Osteoblast (primary cell): ENCODE measurements around the gene LSP1. TPM values are rescaled to one million over a fixed set of nuclear protein-coding genes. Genes with fewer than 3 reads are reported as not detected.

Experiments
- DNase-seq: peaks from one replicate; pipeline ENCODE4 v3.0.0; 2011; ENCODE audit warnings: low spot score, mixed read lengths; ENCODE audit not compliant: insufficient read length; ENCODE audit errors: missing footprints
- H2AFZ ChIP-seq: 2 replicates; pipeline ENCODE4 v1.6.0; 2011; ENCODE audit warnings: mild to moderate bottlenecking, low read length
- H3K27ac ChIP-seq: 2 replicates; pipeline ENCODE4 v1.5.1; 2011; ENCODE audit warnings: mild to moderate bottlenecking, low read depth, low read length, moderate library complexity
- H3K27me3 ChIP-seq: 2 replicates; pipeline ENCODE4 v1.6.0; 2012; ENCODE audit warnings: mild to moderate bottlenecking, control low read depth, inconsistent platforms, low read length, moderate library complexity; ENCODE audit not compliant: insufficient read depth
- H3K36me3 ChIP-seq: 2 replicates; pipeline ENCODE4 v1.5.1; 2011; ENCODE audit warnings: mild to moderate bottlenecking, low read length, control low read depth, moderate library complexity; ENCODE audit not compliant: insufficient read depth
- H3K4me1 ChIP-seq: 2 replicates; pipeline ENCODE4 v1.5.1; 2011; ENCODE audit warnings: mild to moderate bottlenecking, low read length, control low read depth, moderate library complexity; ENCODE audit not compliant: insufficient read depth
- H3K4me2 ChIP-seq: 2 replicates; pipeline ENCODE4 v1.6.0; 2011; ENCODE audit warnings: mild to moderate bottlenecking, low read length; ENCODE audit not compliant: insufficient read depth
- H3K4me3 ChIP-seq: fragments of 200-600 bp; sonication (generic); 3 replicates; pipeline ENCODE4 v1.5.1; 2012; ENCODE audit warnings: mild to moderate bottlenecking, low read length, inconsistent platforms; ENCODE audit not compliant: insufficient read depth
- H3K79me2 ChIP-seq: 2 replicates; pipeline ENCODE4 v1.6.0; 2012; ENCODE audit warnings: mild to moderate bottlenecking, low read length, control low read depth, inconsistent platforms; ENCODE audit not compliant: insufficient read depth
- H3K9me3 ChIP-seq: 2 replicates; pipeline ENCODE4 v1.5.1; 2011; ENCODE audit warnings: low read depth, low read length, control low read depth
- H4K20me1 ChIP-seq: 2 replicates; pipeline ENCODE4 v1.6.0; 2012; ENCODE audit warnings: mild to moderate bottlenecking, low read length, control low read depth; ENCODE audit not compliant: insufficient read depth
- total RNA-seq: library from RNA; depleted of rRNA; stranded (reverse); fragments of >200 nt; gene quantifications from 2 replicates; pipeline ENCODE4 v1.2.3, GENCODE V29; 2012
- TF ChIP-seq, protein P1 (sequence below): IDR thresholded peaks from 2 replicates; pipeline ENCODE4 v1.5.1; 2011; ENCODE audit warnings: mild to moderate bottlenecking, low read depth, low read length, moderate library complexity; ENCODE audit errors: extremely low read depth

The LSP1 gene
- total RNA-seq, 1 donor = 54.6 TPM

- no peak overlapping the region for H3K4me3 ChIP-seq
- TF ChIP-seq, protein P1, sequence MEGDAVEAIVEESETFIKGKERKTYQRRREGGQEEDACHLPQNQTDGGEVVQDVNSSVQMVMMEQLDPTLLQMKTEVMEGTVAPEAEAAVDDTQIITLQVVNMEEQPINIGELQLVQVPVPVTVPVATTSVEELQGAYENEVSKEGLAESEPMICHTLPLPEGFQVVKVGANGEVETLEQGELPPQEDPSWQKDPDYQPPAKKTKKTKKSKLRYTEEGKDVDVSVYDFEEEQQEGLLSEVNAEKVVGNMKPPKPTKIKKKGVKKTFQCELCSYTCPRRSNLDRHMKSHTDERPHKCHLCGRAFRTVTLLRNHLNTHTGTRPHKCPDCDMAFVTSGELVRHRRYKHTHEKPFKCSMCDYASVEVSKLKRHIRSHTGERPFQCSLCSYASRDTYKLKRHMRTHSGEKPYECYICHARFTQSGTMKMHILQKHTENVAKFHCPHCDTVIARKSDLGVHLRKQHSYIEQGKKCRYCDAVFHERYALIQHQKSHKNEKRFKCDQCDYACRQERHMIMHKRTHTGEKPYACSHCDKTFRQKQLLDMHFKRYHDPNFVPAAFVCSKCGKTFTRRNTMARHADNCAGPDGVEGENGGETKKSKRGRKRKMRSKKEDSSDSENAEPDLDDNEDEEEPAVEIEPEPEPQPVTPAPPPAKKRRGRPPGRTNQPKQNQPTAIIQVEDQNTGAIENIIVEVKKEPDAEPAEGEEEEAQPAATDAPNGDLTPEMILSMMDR = no peak
Observed at GRCh38 chr11:1879342-1879940, 26.6 kb downstream of the LSP1 start.

GRCh38 chr11:1879941-1880720 lies 27.2 kb downstream of the LSP1 start:
- peak; percentile 99 for DNase-seq
- no peak overlapping the region for H3K4me3 ChIP-seq
- H3K36me3 ChIP-seq = peaks cover 9% of the 10 kb centered on the region
- no peaks in the 10 kb centered on the region for H3K79me2 ChIP-seq
- H3K4me1 ChIP-seq = peaks cover 15% of the 10 kb centered on the region
- H2AFZ ChIP-seq = peak overlapping the region; percentile 91
- peak overlapping the region; percentile 91 for H3K27ac ChIP-seq
- no peaks in the 10 kb centered on the region for H4K20me1 ChIP-seq
- H3K9me3 ChIP-seq = no peaks in the 10 kb centered on the region
- no peak overlapping the region for H3K4me2 ChIP-seq
- TF ChIP-seq, protein P1 = no peak
- H3K27me3 ChIP-seq = no peaks in the 10 kb centered on the region

More at GRCh38 chr11:1879342-1879940, 26.6 kb downstream of the LSP1 start:
- Histone ChIP-seq H2AFZ (no peak overlapping the region), H3K4me2 (no peak overlapping the region), H3K36me3 (peaks cover 6% of the 10 kb centered on the region), H3K4me1 (peaks cover 15% of the 10 kb centered on the region), H3K27me3 (no peaks in the 10 kb centered on the region), H3K27ac (no peak overlapping the region), H3K9me3 (no peaks in the 10 kb centered on the region), H3K79me2 (no peaks in the 10 kb centered on the region), H4K20me1 (no peaks in the 10 kb centered on the region)
- DNase-seq = peak; percentile 84

DNA sequence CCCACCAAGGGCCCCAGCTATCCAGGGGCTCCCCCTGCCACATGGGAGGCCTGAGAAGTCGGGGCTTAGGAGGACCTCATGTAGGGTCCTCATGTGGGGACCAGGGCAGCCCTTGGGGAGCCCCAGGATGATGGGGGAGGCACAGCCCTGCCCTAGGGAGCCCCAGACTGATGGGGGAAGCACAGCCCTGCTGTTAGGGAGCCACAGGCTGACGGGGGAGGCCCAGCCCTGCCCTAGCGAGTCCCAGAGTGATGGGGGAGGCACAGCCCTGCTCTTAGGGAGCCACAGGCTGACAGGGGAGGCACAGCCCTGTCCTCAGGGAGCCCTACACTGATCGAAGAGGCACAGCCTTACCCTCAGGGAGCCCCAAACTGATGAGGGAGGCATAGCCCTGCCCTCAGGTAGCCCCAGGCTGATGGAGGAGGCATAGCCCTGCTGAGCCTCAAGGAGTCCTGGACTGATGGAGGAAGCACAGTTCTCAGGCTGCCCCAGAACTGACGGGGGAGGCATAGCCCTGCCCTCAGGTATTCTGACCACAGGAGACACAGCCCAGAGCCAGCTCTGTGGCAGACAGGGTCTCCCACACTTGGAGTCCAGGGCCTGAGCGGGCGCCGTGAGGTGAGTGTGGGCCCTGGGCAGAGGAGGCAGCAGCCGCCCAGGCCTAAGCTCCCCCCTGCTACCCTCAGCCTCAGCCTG lies 28.0 kb downstream of the LSP1 start:
- peak; percentile 95 for DNase-seq
- Histone ChIP-seq H3K9me3 (no peaks in the 10 kb centered on the region), H3K4me1 (peaks cover 15% of the 10 kb centered on the region), H3K27me3 (no peaks in the 10 kb centered on the region), H3K36me3 (peaks cover 12% of the 10 kb centered on the region), H2AFZ (peak overlapping the region; percentile 91), H3K4me2 (no peak overlapping the region), H3K4me3 (no peak overlapping the region), H3K79me2 (no peaks in the 10 kb centered on the region), H4K20me1 (no peaks in the 10 kb centered on the region), H3K27ac (peak overlapping the region; percentile 91)
- TF ChIP-seq, protein P1 = no peak
